Coronary artery (tissue), 2 donors: ENCODE data around the gene CD151.
A peak's percentile ranks its signal among the peaks of the same experiment; 100 is the strongest.

Source experiments
- DNase-seq: peaks from one replicate; pipeline ENCODE4 v3.0.0-alpha.2; 2017; ENCODE audit warnings: low spot score
- H3K27ac ChIP-seq, 2 donors: fragments of 200-600 bp; sonication (generic); one replicate each; pipeline ENCODE4 v1.5.1; 2016 to 2019
- H3K4me3 ChIP-seq: fragments of 200-600 bp; sonication (generic); 2 replicates; pipeline ENCODE4 v1.5.1; 2016; ENCODE audit warnings: mild to moderate bottlenecking, moderate library complexity
- CTCF ChIP-seq: fragments of 200-600 bp; sonication (generic); IDR thresholded peaks from one replicate; pipeline ENCODE4 v1.5.1; 2019; ENCODE audit warnings: antibody characterized with exemption

CD151 gene

GRCh38 chr11:794013-794765, 38.6 kb upstream of the CD151 start:
- H3K4me3 ChIP-seq: no peak overlapping the region

GRCh38 chr11:794766-795633, 37.8 kb upstream of the CD151 start:
- DNase-seq: no peak
- H3K27ac ChIP-seq: peak overlapping the region in 1 of 2 donors; percentile 86
- TF ChIP-seq CTCF: no peak
- peak overlapping the region; percentile 87 for H3K4me3 ChIP-seq

More at GRCh38 chr11:794013-794765, 38.6 kb upstream of the CD151 start:
- no peak for DNase-seq
- TF ChIP-seq CTCF: no peak
- H3K27ac ChIP-seq: no peak overlapping the region

GRCh38 chr11:795634-796564, 36.9 kb upstream of the CD151 start:
- peak; percentile 92 for DNase-seq
- TF ChIP-seq CTCF: no peak
- peak overlapping the region; percentile 87 for H3K4me3 ChIP-seq
- peak overlapping the region; percentile 66 to 86 for H3K27ac ChIP-seq

- DNase-seq: no peak
- no peak for TF ChIP-seq CTCF
- Histone ChIP-seq H3K4me3 (peak overlapping the region; percentile 87), H3K27ac (peak overlapping the region; percentile 66 to 86)
Observed at GRCh38 chr11:796565-797295, 36.0 kb upstream of the CD151 start.

- H3K27ac ChIP-seq: peak overlapping the region; percentile 66 to 86
- peak overlapping the region; percentile 87 for H3K4me3 ChIP-seq
- TF ChIP-seq CTCF: no peak
- DNase-seq: peak; percentile 87
Observed at GRCh38 chr11:797296-798092, 35.3 kb upstream of the CD151 start.
